K562 (cell line): ENCODE results near the gene SESN3. TPM values are rescaled to one million over a fixed set of nuclear protein-coding genes. Genes with fewer than 3 reads are reported as not detected.

Experiments used
- ATF6 ChIP-seq: sonication (generic); formaldehyde crosslinking; IDR thresholded peaks from 2 replicates; pipeline ENCODE4 v1.4.0; 2020; ENCODE audit warnings: mild to moderate bottlenecking, missing genetic modification reagents
- ATF7 ChIP-seq: fragments of 450-650 bp; IDR thresholded peaks from 2 replicates; pipeline ENCODE4 v1.7.1; 2014; ENCODE audit warnings: mild to moderate bottlenecking, moderate library complexity
- BCLAF1 ChIP-seq, 2 experiments: fragments of 450-650 bp in 1 of 2; IDR thresholded peaks; 2 replicates each; pipeline ENCODE4 v1.6.1; 2011 to 2017; ENCODE audit warnings: low read depth in 2 of 2, antibody characterized with exemption in 1 of 2, borderline replicate concordance in 1 of 2, low read length in 1 of 2, mild to moderate bottlenecking in 1 of 2, mixed read lengths in 1 of 2; ENCODE audit not compliant: control insufficient read depth in 1 of 2
- CBFA2T3 ChIP-seq: fragments of 450-650 bp; IDR thresholded peaks from 2 replicates; pipeline ENCODE4 v1.6.1; 2017
- CREB3L1 ChIP-seq: fragments of 450-650 bp; IDR thresholded peaks from 2 replicates; pipeline ENCODE4 v1.6.1; 2014; ENCODE audit warnings: low read depth, mild to moderate bottlenecking, moderate library complexity, borderline replicate concordance
- EHMT2 ChIP-seq: fragments of 450-650 bp; IDR thresholded peaks from 2 replicates; pipeline ENCODE4 v1.6.1; 2018; ENCODE audit warnings: antibody characterized with exemption
- KDM1A ChIP-seq, 2 experiments: fragments of 450-650 bp; IDR thresholded peaks; 2 replicates each; pipeline ENCODE4 v1.6.1; 2016; ENCODE audit warnings: mild to moderate bottlenecking in 2 of 2
- LEF1 ChIP-seq: fragments of 450-650 bp; IDR thresholded peaks from 2 replicates; pipeline ENCODE4 v1.6.1; 2016; ENCODE audit warnings: mild to moderate bottlenecking
- MLLT1 ChIP-seq, 2 experiments: fragments of 450-650 bp; IDR thresholded peaks; 2 replicates each; pipeline ENCODE4 v1.6.1; 2016
- MYC ChIP-seq, 2 experiments: fragments of 250-450 bp in 1 of 2; sonication (Bioruptor Pico) in 1 of 2; IDR thresholded peaks; 2 replicates each; pipeline versions ENCODE4 v1.5.1 to v1.6.1; 2012 to 2021; ENCODE audit warnings: low read depth in 2 of 2, borderline replicate concordance in 1 of 2, improper control_type of control experiment in 1 of 2, low read length in 1 of 2, mild to moderate bottlenecking in 1 of 2, moderate library complexity in 1 of 2
- NCOA1 ChIP-seq: fragments of 450-650 bp; IDR thresholded peaks from 2 replicates; pipeline ENCODE4 v1.6.1; 2016; ENCODE audit warnings: low read depth
- RBM22 ChIP-seq: fragments of 200-400 bp; formaldehyde crosslinking; IDR thresholded peaks from 2 replicates; pipeline ENCODE4 v1.6.1; 2018; ENCODE audit warnings: low read length, low read depth; ENCODE audit not compliant: poor library complexity, severe bottlenecking
- TBL1XR1 ChIP-seq, 2 experiments: IDR thresholded peaks; 2 replicates each; pipeline ENCODE4 v1.6.1; 2012; ENCODE audit warnings: improper control_type of control experiment in 2 of 2, low read length in 2 of 2, mild to moderate bottlenecking in 1 of 2
- TOE1 ChIP-seq, 2 experiments: fragments of 450-650 bp in 1 of 2; sonication (generic) in 1 of 2; formaldehyde crosslinking in 1 of 2; IDR thresholded peaks; 2 replicates each; pipeline versions ENCODE4 v1.7.1 to v1.8.0; 2016 to 2022; ENCODE audit warnings: borderline replicate concordance in 2 of 2, mild to moderate bottlenecking in 2 of 2, antibody characterized with exemption in 1 of 2, inconsistent platforms in 1 of 2, low read depth in 1 of 2, missing genetic modification reagents in 1 of 2, moderate library complexity in 1 of 2
- polyA plus RNA-seq, 8 experiments: library from polyadenylated mRNA; depleted of rRNA in 4 of 8; stranded (reverse) in 5 of 8; unstranded in 3 of 8; fragments of >200 nt; fragmentation: Nextera tagmentation in 2 of 8; fragmentation: Illumina TruSeq in 1 of 8; extraction: Ambion mirVana in 2 of 8; extraction: Trizol in 1 of 8; gene quantifications; 2 replicates each; pipeline versions ENCODE4 v1.2.1 to v1.2.3, GENCODE V29; 2011 to 2014; ENCODE audit warnings: inconsistent platforms in 1 of 8, missing spikeins in 1 of 8
- total RNA-seq, 7 experiments: library from RNA; depleted of rRNA in 6 of 7; stranded (reverse); fragments of >200 nt in 6 of 7; fragmentation: Illumina TruSeq in 2 of 7; extraction: Trizol in 2 of 7; gene quantifications; 2 replicates each; pipeline versions ENCODE4 v1.2.1 to v1.2.3, GENCODE V29; 2011 to 2021; ENCODE audit warnings: low replicate concordance in 1 of 7

SESN3 gene
- total and polyA plus RNA-seq, 9 of the 15 experiments (the other 6 are each of a cell fraction or from before 2014, with no cell fraction given): 0.44 to 2.6 (median 1.5) TPM

- TF ChIP-seq ATF6 (CRISPR knock-in tag) (no peak), ATF7 (peak; percentile 71; the same call in 1 of the 2 replicates), MYC (IDR thresholded peaks at IDR 0.05; ENCODE audit: low read depth, low read length) (peak; percentile 44; the same call in 1 of the 2 replicates), MYC (CRISPR knock-in tag; IDR thresholded peaks at IDR 0.05; ENCODE audit: borderline replicate concordance, low read depth) (no peak), KDM1A (IDR thresholded peaks at IDR 0.05) (peak; percentile 70 to 98; a peak in 3 of 4 replicates), EHMT2 (peak; percentile 69; the same call in 1 of the 2 replicates), BCLAF1 (IDR thresholded peaks at IDR 0.05; ENCODE audit: borderline replicate concordance in 1 of 2, control insufficient read depth in 1 of 2, low read depth in 2 of 2, low read length in 1 of 2) (peak in 1 of 2 experiments; percentile 28; a peak in 1 of 4 replicates), NCOA1 (peak; percentile 73; the same call in 1 of the 2 replicates), MLLT1 (IDR thresholded peaks at IDR 0.05) (0 out of 4 replicates have a peak, but pooled peaks of 1 of the 2 experiments have one; percentile 42), CREB3L1 (no peak), TBL1XR1 (IDR thresholded peaks at IDR 0.05; ENCODE audit: low read length in 2 of 2) (peak in 1 of 2 experiments; percentile 84; a peak in 1 of 4 replicates), LEF1 (peak; percentile 67; the same call in 1 of the 2 replicates), TOE1 (IDR thresholded peaks at IDR 0.05; ENCODE audit: borderline replicate concordance) (peak; percentile 45; the same call in 1 of the 2 replicates), TOE1 (CRISPR knock-in tag; IDR thresholded peaks at IDR 0.05; ENCODE audit: borderline replicate concordance, low read depth) (no peak), RBM22 (no peak), CBFA2T3 (peak; percentile 96)
Observed at GRCh38 chr11:95147364-95147905, 83.6 kb downstream of the SESN3 start (continued).
